ENCODE data around the gene ERI3.

Gene ERI3

DNA sequence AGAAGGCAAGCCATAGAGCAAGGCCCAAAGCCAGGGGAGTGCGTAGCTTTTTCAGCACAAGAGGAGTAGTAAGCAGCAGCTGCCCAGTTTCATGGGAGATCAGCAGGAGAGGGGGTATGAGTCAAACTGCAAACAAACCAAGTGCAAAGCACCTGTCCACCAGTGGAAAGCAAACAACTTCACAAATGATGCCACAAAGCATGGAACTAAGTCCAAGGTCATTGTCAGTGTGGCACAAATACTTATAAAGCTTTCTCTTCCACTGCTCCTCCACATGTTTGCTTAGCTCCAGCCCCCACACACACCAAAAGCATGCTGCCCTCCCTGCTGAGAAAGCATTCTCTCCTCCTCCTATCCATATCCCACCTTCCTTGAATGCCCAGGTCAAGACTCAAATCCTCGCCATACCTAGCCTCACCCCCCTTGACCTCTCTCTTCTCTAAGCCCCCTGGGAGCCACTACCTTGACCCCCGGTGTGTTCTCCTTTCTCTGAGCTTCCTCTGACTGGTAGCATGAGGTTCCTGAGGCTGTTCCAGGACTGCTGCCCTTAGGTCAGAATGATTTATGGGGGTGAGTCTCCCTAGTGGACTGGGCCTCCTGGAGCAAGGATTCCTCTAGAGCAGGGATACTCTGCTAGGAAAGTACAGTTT lies 71.4 kb downstream of the ERI3 start:
- DNase-seq (ENCODE audit: low read depth) = no peak

DNA sequence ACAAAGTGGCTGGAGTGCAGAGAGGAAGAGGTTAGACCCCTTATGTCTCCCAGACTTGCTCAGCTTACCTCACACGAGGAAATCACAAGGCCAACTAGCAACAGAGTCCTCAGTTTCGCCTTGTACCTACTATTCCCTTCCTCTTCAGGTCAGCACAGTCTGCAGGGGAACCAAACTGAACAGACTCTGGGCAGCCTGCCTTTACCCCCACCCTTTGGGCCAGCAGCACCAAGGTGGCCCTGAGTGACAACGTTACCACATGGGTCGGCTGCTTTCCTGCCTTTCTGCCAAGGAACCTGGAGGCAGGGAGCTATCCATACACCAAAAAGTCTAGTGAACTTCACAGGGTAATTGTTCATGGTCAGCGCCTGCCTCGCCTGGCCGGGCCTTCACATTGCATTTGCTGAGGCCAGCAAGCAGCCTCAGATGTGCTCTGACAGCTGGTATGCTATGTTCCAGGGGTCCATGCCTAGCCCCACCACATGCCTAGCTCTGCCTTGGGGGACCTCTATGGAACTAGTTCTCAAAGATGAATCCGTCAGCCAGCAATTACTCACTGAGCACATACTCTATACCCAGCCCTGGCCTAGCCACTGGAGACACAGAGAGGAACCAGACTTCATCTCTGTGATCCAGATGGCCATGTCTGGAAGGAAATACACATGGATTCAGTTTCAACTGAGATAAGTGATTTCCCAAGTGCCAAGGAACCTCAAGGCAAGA lies 72.2 kb downstream of the ERI3 start:
- no peak for DNase-seq (ENCODE audit: low read depth)

DNA sequence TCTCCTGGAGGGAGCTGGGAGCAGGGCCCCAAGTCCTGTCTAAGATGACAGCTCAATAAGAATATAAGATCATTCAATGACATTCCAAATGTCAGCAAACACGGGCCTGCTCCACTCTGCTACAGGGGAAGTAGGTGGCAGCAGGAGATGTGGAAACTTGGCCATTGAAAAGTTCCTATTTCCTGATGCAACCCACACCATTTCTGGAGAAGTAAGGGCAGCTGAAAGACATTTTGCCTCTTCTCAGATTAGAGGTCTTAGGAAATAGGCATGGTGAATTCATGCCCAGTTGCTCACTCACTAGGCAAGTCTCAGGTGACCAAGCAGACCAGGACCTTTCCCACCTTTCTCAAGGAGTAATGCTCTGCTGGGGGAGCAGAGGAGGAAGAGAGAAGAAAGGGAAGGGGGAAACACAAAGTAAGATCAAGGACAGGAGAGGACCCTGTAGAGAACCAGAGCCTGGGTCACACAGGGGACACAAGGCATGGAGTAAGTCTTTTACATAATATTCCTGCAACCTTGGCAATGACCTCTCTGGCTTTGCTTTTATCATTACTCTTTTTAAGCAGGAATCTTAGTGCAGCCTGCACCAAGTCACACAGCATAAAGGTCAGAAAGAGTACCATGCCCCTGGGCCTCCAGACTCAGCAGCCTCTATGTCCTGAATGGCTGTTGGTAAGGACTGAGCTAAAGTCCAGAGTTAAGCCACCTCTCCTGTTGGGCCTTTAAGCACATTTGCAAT lies 72.9 kb downstream of the ERI3 start:
- no peak for DNase-seq (ENCODE audit: low read depth)

DNA sequence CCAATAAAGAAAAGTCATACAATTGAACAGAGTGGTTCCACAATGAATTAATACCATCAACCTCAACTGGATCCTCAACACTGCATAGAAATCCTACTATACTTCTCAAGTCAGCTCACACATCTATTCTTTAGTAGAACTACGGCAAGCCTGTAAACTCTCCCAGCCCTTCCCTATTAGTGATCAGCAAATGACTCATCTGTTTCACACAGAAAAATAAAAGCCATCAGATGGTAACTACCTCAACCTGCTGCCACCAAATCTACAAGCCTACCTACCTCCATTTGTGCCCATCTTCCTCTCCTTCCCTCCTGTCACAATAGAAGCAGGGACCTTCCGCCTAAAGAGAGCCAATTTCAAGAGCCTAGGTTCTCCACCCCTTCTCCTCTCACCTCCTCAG lies 78.2 kb downstream of the ERI3 start:
- no peak for DNase-seq (ENCODE audit: low read depth)

DNA sequence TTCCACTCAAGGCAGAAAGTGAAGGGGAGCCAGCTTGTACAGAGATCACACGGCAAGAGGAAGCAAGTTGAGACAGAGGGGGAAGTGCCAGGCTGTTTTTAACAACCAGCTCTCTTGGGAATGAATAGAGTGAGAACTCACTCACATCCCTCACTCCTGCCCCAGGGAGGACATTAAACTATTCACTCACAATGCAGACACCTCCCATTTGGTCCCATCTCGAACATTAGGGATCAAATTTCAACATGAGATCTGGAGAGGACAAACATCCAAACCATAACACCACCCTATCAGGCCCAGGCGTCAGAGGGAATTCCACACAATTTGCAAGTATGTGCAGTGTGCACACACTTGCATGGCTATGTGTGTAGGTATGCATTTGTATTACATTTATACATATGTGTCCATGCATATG lies 79.1 kb downstream of the ERI3 start:
- no peak for DNase-seq (ENCODE audit: low read depth)

DNA sequence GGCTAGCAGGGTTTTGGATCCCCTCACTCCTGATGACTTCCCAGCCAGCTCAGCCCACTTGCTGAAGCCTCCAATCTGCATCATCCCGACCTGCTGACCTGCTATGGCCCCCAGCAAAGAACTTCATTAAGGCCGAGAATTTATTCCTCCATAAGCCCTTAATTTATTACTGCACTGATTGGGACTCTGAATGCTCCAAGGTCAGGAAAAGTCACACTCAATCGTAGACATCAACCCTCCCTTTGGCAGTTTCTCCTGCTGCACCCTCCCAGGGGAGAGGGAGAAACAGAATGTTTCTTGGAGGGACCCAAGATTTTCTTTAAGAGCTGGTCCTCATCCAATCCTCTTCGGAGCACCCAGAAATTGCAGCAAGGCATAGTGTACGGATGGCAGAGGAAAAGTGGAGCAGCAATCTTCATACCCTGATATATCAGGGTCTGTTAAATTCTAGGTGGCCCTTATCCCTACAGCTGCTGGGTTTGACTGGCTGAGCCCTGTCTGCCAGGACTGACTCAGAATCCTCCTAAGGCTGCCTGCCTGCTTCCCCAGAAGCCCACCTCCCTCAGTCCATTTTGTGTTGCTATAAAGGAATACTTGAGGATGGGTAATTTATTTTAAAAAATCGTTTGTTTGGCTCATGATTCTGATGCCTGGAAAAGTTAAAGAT lies 79.6 kb downstream of the ERI3 start:
- no peak for DNase-seq (ENCODE audit: low read depth)

DNA sequence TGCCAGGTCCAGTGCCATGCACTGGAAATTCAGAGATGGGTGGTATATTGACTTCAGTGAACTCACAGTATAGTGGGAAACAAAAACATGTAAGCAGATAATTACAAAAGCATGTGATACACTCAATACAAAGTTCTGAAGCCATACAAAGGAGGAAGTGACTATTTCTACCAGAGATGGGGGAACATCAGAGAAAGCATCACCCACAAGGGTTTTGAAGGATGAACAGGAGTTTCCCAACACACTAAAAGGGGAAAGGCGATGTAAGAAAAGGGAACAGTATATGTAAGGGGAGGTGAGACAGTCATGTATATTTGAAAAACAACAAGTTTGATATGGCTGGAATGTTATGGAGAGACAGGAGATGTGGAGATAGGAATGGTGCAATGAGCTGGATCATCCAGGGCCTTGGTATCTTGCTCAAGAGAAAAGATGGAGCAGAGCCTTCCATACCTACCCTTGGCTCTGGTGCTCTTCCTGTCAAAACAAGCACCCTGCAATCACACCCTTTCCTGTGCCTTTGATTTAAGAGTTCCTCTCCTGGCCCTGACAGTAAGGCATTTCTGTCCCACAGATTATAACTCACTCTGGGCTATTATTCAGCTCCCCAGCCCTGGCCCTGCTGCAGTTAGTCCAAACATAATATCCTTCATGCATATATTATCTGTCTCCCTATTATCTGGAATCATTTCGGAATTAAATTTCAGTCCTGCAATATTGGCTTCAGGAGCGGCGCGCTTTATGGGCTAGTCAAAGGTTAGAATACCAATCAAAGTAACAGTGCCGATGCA lies 81.3 kb downstream of the ERI3 start:
- DNase-seq (ENCODE audit: low read depth) = no peak

DNA sequence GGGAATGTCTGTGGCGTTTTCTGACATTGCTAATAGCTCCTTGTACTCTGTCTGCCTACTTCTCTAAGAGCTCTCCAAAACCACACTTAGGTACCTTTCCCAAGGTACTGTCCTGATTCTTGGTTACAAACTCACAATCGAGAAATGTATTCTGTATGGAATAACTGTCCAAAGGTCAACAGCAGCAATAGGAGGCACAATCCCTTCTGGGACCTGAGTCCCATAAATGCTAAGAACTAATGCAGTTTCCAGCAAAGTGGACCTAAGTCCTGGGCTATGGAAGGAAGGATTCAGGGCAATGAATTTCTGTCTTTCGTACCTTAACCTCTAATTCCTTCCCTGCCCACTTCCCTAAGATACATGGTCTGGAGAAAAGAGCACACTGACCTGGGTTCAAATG lies 82.1 kb downstream of the ERI3 start:
- DNase-seq (ENCODE audit: low read depth) = no peak

DNA sequence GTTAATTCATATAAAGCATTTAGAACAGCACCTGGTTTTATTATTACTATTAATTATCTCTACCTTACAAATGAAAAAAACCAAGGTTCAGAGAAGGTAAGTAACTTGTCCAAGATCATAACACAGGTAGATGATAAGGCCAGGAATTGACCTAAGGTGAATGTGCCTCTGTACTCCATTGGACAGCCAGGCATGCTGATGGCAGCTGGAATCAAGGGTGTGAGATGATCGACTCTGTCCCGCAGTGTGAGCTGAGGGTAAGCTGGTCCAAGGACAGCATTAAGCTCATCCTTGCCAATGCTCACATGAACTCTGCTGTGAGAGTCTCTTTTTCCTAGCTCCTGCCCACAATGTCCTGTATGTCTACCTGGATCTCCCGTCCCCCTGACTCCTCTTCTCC lies 83.4 kb downstream of the ERI3 start:
- DNase-seq (ENCODE audit: low read depth) = no peak

DNA sequence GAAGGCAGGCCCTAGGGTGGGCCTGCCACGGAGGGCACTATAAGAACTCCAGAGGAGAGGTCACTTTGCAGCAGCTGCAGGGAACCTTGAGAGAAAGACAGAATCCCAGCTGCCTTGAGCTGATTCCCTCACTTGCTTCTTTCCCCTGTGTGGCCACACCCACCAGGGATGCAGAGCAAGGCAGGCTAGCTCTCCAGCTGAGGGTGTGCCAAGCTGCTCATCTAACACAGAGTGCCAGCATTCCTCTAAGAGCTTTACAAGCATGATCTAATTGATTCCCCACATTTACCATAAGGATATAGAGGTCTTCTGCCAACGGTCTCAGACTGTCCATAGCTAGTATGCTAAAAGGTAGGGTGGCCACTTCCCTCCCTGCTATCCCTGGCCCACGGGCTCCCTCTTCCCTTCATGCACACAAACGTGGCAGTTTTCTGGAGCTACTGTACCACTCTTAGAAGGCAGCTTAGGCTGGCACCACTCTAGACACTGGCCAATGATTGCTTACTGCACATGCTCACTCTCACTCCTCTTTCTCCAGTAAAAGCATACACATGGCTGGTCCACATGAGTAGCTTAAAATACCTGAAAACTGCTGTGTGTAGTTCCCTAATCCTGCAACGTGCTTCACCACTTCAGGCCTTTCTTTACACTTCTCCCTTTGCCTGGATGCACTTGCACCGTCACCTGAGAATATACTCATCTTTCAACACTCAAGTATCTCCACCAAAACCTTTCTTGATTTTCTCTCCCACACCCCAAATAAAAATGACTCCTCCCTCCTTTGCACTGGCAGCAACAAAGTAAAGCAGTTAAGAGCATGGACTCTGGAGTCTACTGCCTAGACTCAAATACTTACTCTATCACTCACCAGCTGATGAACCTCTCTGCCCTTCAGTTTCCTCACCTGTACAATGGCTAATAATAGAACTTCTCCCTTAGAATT lies 84.1 kb downstream of the ERI3 start:
- no peak for DNase-seq (ENCODE audit: low read depth)

DNA sequence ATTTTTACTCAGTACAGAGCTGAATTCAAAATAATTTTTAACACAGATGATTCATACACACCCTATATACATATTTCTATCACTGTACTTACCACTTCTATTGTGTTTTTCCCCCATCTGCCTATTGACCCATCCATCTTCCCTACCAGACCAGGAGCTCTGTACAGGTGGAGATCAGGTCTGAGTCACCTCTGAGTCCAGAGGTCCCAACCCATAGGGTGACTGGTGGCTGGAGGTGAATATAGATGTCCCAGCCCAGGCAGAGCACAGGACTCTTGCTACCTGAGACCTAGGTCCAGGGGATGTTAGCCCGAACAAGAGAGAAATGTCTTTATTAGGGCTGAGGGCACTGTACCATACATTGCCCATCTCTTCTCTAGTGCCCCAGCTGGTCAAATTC lies 87.0 kb downstream of the ERI3 start:
- no peak for DNase-seq (ENCODE audit: low read depth)

DNA sequence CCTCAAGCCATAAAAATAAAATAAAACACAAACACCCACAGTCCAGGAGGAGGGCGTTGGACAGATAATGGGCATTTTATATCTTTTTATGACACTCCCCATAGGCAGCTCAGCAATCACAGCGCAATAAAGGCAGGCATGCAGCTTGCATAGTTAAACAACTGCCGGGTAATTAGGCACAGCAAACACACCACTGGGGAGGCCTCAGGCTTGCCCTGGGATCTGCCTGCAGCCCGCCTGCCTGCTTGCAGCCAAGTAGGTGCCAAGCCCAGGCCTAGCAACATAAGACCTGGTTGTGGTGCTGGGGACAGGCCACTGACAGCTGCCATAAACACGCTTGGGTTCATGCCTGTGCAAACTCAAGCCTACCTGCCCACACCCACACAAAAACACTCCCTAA lies 87.6 kb downstream of the ERI3 start:
- DNase-seq (ENCODE audit: low read depth) = no peak

DNA sequence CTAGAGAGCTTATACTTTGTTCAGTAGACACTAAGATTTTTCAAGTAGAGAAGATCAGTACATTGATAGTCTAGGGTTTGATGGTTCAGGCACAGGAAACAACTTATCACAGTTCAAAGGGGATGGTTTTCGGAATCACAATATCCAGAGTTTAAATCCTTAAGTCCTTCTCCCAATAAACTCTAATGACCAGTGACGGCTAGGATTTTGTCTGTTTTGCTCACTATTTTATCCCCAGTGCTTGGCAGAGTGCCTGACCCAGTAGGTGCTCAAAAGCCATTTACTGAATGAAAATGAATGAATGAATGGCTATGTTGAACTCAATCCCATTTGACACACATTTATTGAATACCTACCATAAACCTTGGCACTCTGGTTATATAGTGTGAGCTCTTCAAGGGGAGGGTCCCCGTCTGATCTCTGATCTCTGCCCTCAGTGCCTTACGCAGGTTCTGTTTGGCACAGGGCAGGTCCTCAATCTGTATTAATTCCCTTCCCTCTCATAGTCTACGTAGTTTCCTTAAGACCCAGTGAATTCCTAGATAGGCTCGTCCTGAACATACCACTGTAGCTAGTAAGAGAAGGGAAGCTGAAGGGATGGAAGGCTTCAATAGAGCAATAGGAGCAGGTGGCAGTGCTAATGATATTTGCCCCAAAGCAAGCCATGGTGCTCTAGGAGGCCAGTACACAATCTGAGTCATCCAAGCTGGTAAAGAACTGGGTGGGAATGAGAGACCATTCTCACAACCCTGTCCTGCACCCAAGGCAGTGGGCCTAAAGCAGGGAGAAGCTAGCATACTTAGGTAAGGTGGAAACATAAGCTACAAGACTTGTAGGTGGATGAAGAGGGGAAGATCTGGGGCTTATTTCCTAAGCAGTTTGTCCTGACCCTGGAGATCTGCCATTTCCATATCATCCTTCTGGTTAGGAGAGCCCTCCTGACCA lies 88.4 kb downstream of the ERI3 start:
- DNase-seq (ENCODE audit: low read depth) = no peak

DNA sequence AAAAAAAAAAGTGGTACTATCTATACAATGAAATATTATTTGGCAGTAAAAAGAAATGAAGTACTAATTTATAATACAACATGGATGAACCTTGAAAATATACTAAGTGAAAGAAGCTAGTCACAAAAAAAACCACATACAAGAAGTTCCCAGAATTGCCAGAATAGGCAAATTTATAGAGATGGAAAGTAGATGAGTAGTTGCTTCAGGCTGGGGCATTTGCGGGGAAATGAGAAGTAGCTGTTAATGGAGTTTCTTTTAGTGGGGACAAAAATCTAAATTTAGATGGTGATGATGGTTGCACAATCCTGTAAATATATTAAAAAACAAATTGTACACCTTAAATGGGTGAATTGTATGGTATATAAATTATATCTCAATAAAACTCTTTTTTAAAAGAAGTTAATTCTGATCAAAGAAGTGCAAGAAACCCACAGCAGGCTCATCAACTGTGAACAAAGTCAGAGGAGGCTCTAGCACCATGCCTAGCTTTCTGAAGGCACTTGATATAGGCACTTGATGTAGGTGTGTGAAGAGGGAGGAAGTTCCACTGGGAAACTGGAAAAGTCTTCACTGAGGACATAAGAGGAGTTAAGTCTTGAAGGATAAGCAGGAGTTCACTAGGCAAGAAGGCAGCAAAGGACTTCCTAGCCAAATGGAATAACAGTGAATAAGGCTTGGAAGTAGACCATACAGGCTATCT lies 89.2 kb downstream of the ERI3 start:
- DNase-seq (ENCODE audit: low read depth) = no peak

DNA sequence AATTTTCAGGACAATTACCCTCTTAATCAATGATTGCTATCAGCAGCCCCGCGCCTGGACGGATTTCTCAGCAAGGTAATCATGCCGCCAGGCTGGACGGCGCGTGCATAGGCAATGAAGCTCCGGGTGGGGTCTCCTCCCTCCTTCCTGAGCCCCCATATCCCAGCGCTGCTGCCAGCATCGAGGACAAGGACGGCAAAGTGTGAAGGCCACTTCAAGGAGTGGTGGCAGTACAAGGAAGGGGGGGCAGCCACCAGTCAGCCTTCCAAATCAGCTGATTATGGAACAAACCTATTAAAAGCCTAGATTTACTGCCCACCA lies 90.6 kb downstream of the ERI3 start:
- no peak for DNase-seq (ENCODE audit: low read depth)

DNA sequence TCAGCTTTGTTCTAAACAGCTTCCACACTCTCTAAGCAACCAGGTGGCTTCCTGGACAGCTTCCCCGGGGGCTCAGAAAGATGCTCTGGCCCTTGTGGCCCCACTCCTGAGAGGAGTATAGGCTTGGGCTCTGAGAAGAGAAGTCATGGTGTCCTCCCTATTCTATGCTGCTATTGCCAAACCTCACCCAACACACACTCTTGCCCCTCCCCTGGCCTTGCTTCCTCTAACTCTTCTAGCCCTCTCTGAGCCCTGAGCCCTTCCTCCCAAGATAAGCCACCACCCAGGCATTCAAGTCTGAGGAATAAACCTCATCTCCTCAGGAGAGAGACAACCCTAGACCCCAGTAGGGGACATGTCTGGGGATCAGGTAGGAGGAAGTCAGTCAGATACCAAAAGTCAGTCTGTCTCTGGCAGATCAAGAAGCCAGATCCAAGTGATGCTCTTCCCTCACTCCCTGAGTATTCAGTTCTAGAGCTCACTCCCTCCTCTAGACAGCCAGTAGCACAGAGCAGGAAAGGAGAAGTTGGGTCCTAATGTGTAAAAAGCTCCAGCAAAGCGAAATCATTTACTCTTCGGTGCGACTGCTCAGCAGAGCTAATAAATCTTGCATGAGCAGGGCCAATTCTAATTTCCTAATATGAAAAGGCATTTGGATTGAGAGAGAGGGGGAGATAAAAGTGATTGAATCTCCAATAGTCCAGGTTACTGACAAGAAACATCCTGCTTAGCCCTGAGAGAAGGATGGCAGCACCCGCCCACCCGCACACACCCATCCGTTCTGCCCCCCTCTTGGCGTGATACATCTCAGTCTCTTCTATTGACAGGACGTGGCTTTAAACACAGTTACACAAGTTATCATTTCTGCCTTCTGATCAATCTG lies 91.2 kb downstream of the ERI3 start:
- DNase-seq (ENCODE audit: low read depth) = no peak

DNA sequence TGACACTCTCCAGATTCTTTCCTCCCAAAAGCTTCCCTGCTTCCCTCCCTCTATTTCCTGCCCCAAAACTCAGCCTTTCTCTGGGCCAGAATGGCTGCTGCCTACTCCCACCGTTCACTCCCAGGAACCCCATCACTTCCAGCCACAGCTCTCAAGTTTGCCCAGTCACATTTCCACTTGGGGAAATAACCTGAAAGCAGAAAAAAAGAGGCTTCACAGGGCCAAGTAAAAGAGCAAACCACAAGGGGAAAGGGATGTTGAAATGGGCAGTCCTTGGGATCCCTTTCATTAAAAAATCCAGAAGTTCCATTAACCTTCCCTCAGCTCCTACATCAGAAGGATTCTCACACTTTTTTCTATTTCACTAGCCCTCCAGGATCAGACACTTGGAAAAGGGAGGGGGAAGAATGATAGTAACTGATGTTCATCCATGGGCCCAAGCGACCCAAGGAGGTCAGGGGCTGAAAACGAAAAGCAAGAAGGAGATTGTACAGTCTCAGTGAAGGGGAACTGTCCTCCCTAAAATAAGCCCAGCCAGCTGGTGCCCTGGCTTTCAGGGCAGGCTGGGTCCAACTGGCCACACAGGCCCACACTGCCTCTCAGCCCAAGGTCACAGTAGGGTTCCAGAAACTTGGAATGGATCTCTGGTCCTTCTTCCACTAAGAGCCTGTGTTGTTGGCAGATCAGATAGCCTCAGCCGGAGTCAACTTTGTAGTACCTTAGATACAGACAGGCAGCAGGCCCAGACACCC lies 92.1 kb downstream of the ERI3 start:
- no peak for DNase-seq (ENCODE audit: low read depth)

Data from T follicular helper cell (primary cell).